ENCODE results near the gene DMP1. TPM values are rescaled to one million over a fixed set of nuclear protein-coding genes. Genes with fewer than 3 reads are reported as not detected.

Gene DMP1
- total RNA-seq, 1 experiment from 2014 or later = not detected

- H3K27me3 ChIP-seq (ENCODE audit: low read length) = peaks cover 33% of the 10 kb centered on the region
- no peak overlapping the region for H3K27ac ChIP-seq (ENCODE audit: low read length)
- H4K20me1 ChIP-seq (ENCODE audit: low read length) = no peaks in the 10 kb centered on the region
- H2AFZ ChIP-seq (ENCODE audit: low read length) = no peak overlapping the region
- H3K9me2 ChIP-seq (replicated peaks; ENCODE audit: low read length) = no peaks in the 10 kb centered on the region
- BruUV-seq (replicated peaks) = no TSS peak
- ChIA-PET CTCF (no interaction called here), POLR2A (ENCODE audit: unreplicated experiment) (no interaction called here)
- DNase-seq (no peak), ATAC-seq (no peak)
- H3K9me3 ChIP-seq (ENCODE audit: low read length) = no peaks in the 10 kb centered on the region
- no peak overlapping the region for H3K9ac ChIP-seq (ENCODE audit: low read length)
- no peak overlapping the region for H3K4me2 ChIP-seq (ENCODE audit: low read length)
- TF ChIP-seq CTCF (conservative IDR thresholded peaks at IDR 0.05; ENCODE audit: low read depth, low read length) = no peak
- TF ChIP-seq EZH2phosphoT487 (IDR thresholded peaks at IDR 0.05; ENCODE audit: borderline replicate concordance, low read length) = no peak
- TF ChIP-seq EZH2 (IDR thresholded peaks at IDR 0.05; ENCODE audit: low read length, unreplicated experiment) = no peak
- H3K4me3 ChIP-seq (ENCODE audit: low read length) = no peak overlapping the region
- intact Hi-C loops (cut with micrococcal nuclease) = no loop called here
- H3K79me2 ChIP-seq (ENCODE audit: low read length) = no peaks in the 10 kb centered on the region
- H3F3A ChIP-seq (ENCODE audit: low read length, unreplicated experiment) = no peaks in the 10 kb centered on the region
- no peaks in the 10 kb centered on the region for H3K36me3 ChIP-seq (ENCODE audit: low read depth, low read length)
- no peaks in the 10 kb centered on the region for H3K4me1 ChIP-seq (ENCODE audit: insufficient read depth, low read length)
Observed at GRCh38 chr4:87620491-87620890, 29.6 kb upstream of the DMP1 start.

DNA sequence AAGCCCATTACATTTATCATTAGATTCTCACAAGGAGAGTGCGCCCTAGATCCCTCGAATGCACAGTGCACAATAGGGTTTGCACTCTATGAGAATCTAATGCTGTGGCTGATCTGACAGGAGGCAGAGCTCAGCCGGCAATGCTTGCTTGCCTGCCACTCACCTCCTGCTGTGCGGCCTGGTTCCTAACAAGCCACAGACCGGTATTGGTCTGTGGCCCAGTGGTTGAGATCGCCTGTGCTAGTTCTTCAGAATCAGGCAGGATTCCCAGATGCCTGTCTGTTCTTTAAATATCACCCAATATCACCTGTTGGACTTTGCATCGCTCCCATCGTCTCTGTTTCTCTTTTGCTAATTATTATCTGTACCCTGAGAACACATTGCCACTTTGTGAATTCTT is 27.8 kb upstream of the DMP1 start:
- Histone ChIP-seq H2AFZ (ENCODE audit: low read length) (no peak overlapping the region), H3K27me3 (ENCODE audit: low read length) (peaks cover 33% of the 10 kb centered on the region), H3K4me3 (ENCODE audit: low read length) (no peak overlapping the region), H3K27ac (ENCODE audit: low read length) (no peak overlapping the region), H3K4me1 (ENCODE audit: insufficient read depth, low read length) (no peaks in the 10 kb centered on the region), H3F3A (ENCODE audit: low read length, unreplicated experiment) (no peaks in the 10 kb centered on the region), H3K9ac (ENCODE audit: low read length) (no peak overlapping the region), H4K20me1 (ENCODE audit: low read length) (no peaks in the 10 kb centered on the region), H3K9me3 (ENCODE audit: low read length) (no peaks in the 10 kb centered on the region), H3K36me3 (ENCODE audit: low read depth, low read length) (no peaks in the 10 kb centered on the region), H3K79me2 (ENCODE audit: low read length) (no peaks in the 10 kb centered on the region), H3K9me2 (replicated peaks; ENCODE audit: low read length) (no peaks in the 10 kb centered on the region), H3K4me2 (ENCODE audit: low read length) (no peak overlapping the region)
- POLR2A ChIA-PET (ENCODE audit: unreplicated experiment) = no interaction called here
- TF ChIP-seq CTCF (conservative IDR thresholded peaks at IDR 0.05; ENCODE audit: low read depth, low read length) (no peak), EZH2phosphoT487 (IDR thresholded peaks at IDR 0.05; ENCODE audit: borderline replicate concordance, low read length) (no peak)
- no TSS peak for BruUV-seq (replicated peaks)
- intact Hi-C loops (cut with micrococcal nuclease) = no loop called here
- ATAC-seq (no peak), DNase-seq (no peak)
- CTCF ChIA-PET = no interaction called here

DNA sequence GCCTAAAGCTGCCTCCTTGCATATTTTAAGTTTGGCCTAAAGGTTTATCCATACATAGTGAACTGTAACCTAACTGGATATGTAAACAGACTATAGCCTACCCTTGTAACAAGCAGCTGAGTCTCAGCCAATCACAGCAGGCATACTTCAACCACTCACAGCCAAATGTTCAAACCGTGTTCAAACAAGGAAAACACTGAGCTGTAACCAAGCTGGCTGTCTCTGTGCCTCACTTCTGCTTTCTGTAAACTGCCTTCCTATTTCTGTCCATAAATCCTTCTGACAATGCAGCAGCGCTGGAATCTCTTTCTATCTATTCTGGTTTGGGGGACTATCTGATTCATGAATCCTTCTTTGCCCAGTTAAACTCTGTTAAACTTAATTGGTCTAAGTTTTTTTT is 25.4 kb upstream of the DMP1 start:
- Histone ChIP-seq H3K27ac (ENCODE audit: low read length) (no peak overlapping the region), H4K20me1 (ENCODE audit: low read length) (no peaks in the 10 kb centered on the region), H3K9ac (ENCODE audit: low read length) (no peak overlapping the region), H3F3A (ENCODE audit: low read length, unreplicated experiment) (no peaks in the 10 kb centered on the region), H3K4me1 (ENCODE audit: insufficient read depth, low read length) (no peaks in the 10 kb centered on the region), H3K27me3 (ENCODE audit: low read length) (peaks cover 14% of the 10 kb centered on the region), H3K9me3 (ENCODE audit: low read length) (no peaks in the 10 kb centered on the region), H3K79me2 (ENCODE audit: low read length) (no peaks in the 10 kb centered on the region), H3K4me2 (ENCODE audit: low read length) (no peak overlapping the region), H3K36me3 (ENCODE audit: low read depth, low read length) (no peaks in the 10 kb centered on the region), H3K9me2 (replicated peaks; ENCODE audit: low read length) (no peaks in the 10 kb centered on the region), H2AFZ (ENCODE audit: low read length) (no peak overlapping the region), H3K4me3 (ENCODE audit: low read length) (no peak overlapping the region)
- TF ChIP-seq EZH2phosphoT487 (IDR thresholded peaks at IDR 0.05; ENCODE audit: borderline replicate concordance, low read length) (no peak), EZH2 (IDR thresholded peaks at IDR 0.05; ENCODE audit: low read length, unreplicated experiment) (no peak), CTCF (conservative IDR thresholded peaks at IDR 0.05; ENCODE audit: low read depth, low read length) (no peak)
- no peak for DNase-seq
- no TSS peak for BruUV-seq (replicated peaks)
- intact Hi-C loops (cut with micrococcal nuclease) = no loop called here
- CTCF ChIA-PET = no interaction called here
- ATAC-seq = no peak
- POLR2A ChIA-PET (ENCODE audit: unreplicated experiment) = no interaction called here
